ENCODE results near the gene ATP2C2. TPM values are rescaled to one million over a fixed set of nuclear protein-coding genes. Genes with fewer than 3 reads are reported as not detected.

ATP2C2 gene
- total RNA-seq, 1 donor from 2014 or later, result 17.9 TPM

DNA sequence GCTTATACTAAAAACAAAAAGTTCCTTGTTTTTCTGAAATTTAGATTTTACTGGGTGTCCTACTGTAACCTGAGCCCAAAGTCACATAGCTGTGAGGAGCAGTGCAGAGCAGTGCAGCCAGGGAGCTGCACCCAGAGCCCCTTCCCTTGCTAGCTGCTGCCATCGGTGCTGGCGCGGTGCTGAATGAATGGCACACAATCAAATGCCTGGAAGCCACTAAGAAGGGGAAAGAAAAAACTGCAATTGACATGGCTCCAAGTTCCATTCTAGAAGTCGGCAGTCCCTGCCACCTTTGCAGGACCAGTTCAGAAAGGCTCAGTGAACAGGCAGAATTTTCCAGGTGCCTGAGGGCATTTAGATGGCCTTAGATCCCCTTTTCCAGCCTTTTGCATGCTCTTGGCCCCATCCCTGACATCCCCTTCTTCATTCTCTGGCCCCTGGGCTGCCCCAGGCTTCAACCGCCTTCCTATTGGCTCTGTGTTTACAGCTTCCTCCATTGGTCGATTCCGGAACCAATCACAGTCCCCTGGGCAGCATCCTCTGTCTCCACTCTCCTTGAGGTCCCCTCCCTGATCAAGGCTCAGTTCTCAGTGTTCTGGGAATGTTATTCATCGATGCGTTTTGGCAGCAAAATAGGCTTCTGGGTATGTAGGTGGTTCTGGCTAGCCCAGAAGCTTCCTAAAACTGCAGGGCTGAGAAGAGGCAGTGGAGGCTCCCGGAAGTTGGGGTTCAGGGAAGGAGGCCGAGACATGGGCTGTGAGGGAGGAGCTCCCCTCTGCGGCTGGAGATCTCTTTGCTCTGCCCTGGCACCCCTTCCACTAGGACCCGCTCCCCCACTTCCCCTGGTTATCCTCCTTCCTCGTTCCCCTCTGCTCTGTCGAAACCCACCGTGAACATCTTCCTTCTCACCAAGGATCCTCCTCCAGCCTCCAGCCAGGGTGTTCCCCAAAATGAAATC lies 37.9 kb downstream of the ATP2C2 start:
- DNase-seq (ENCODE audit: low read depth), result no peak
- TF ChIP-seq, protein P1, sequence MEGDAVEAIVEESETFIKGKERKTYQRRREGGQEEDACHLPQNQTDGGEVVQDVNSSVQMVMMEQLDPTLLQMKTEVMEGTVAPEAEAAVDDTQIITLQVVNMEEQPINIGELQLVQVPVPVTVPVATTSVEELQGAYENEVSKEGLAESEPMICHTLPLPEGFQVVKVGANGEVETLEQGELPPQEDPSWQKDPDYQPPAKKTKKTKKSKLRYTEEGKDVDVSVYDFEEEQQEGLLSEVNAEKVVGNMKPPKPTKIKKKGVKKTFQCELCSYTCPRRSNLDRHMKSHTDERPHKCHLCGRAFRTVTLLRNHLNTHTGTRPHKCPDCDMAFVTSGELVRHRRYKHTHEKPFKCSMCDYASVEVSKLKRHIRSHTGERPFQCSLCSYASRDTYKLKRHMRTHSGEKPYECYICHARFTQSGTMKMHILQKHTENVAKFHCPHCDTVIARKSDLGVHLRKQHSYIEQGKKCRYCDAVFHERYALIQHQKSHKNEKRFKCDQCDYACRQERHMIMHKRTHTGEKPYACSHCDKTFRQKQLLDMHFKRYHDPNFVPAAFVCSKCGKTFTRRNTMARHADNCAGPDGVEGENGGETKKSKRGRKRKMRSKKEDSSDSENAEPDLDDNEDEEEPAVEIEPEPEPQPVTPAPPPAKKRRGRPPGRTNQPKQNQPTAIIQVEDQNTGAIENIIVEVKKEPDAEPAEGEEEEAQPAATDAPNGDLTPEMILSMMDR (IDR thresholded peaks at IDR 0.05; ENCODE audit: insufficient read depth, low read length, poor library complexity, severe bottlenecking), result no peak
- no peak overlapping the region for H3K4me3 ChIP-seq (ENCODE audit: low read depth, low read length)
- peaks cover 17% of the 10 kb centered on the region for H3K27me3 ChIP-seq (ENCODE audit: control insufficient read depth, insufficient read depth, low read length)
- no peaks in the 10 kb centered on the region for H3K36me3 ChIP-seq (ENCODE audit: control insufficient read depth, insufficient read depth, low read length)

DNA sequence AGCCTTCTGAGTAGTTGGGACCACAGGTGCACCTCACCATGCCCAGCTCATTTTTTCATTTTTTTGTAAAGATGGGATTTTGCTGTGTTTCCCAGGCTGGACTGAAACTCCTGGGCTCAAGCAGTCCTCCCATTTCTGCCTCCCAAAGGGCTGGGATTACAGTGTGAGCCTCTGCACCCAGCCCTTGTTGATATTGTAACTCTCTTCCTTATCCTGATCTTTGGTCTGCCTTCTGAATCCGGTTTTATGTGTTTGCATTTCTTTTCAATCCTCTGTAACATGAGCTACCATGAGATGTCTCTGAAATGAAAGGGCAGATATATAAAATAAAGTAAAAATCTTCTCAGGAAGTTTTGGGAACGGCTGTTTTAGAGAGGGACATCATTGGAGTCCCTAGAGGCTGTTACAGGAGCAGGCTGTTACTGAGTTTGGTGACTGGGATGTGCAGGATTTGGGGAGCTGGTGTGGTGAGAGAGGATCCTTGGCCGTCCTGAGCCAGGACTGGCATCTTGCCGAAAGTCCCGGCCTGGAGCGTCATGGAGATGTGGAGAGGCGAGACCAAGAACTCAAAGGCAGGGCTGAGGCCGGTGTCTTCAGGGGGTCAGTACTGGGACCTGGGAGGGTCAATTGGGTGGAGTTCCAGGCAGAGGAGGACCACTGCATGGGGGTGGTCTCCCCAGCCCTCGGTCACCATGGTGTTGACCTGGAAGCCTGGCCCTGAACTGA lies 39.4 kb downstream of the ATP2C2 start:
- Histone ChIP-seq H3K36me3 (ENCODE audit: control insufficient read depth, insufficient read depth, low read length) (no peaks in the 10 kb centered on the region), H3K4me3 (ENCODE audit: low read depth, low read length) (no peak overlapping the region), H3K27me3 (ENCODE audit: control insufficient read depth, insufficient read depth, low read length) (peaks cover 17% of the 10 kb centered on the region)
- TF ChIP-seq, protein P1 (IDR thresholded peaks at IDR 0.05; ENCODE audit: insufficient read depth, low read length, poor library complexity, severe bottlenecking), result no peak
- no peak for DNase-seq (ENCODE audit: low read depth)

DNA sequence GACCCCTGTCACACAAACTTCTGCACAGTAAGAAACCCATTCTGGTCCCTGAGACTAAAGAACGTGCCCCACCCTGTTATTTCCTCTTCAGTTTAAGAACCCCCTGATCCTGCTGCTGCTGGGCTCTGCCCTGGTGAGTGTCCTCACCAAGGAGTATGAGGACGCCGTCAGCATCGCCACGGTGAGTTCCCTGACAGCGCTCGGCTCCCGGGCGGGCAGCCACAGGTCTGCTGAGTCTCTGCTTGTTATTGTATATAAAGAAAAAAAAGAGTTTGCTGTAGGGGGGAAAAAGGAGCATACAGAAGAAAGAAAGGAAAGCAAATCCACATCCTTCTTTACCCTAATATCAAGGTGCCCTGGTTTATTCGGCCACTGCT lies 40.0 kb downstream of the ATP2C2 start:
- TF ChIP-seq, protein P1 (IDR thresholded peaks at IDR 0.05; ENCODE audit: insufficient read depth, low read length, poor library complexity, severe bottlenecking), result no peak

DNA sequence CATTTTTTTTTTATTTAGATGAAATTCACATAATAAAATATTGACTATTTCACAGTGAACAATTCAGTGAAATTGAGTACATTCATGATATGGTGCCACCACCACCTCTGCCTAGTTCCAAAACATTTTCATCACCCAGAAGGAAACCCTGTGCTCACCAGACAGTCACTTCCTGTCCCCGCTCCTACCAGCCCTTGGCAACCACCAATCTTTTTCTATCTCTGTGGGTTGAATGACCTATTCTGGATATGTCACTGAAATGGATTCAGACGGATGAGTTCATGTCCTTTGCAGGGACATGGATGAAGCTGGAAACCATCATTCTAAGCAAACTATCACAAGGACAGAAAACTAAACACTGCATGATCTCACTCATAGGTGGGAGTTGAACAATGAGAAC lies 40.5 kb downstream of the ATP2C2 start:
- DNase-seq (ENCODE audit: low read depth), result no peak
- Histone ChIP-seq H3K36me3 (ENCODE audit: control insufficient read depth, insufficient read depth, low read length) (no peaks in the 10 kb centered on the region), H3K4me3 (ENCODE audit: low read depth, low read length) (no peak overlapping the region), H3K27me3 (ENCODE audit: control insufficient read depth, insufficient read depth, low read length) (peaks cover 17% of the 10 kb centered on the region)
- TF ChIP-seq, protein P1 (IDR thresholded peaks at IDR 0.05; ENCODE audit: insufficient read depth, low read length, poor library complexity, severe bottlenecking), result no peak

More for the DNA sequence above, 40.0 kb downstream of the ATP2C2 start:
- Histone ChIP-seq H3K36me3 (ENCODE audit: control insufficient read depth, insufficient read depth, low read length) (no peaks in the 10 kb centered on the region), H3K4me3 (ENCODE audit: low read depth, low read length) (no peak overlapping the region), H3K27me3 (ENCODE audit: control insufficient read depth, insufficient read depth, low read length) (peaks cover 17% of the 10 kb centered on the region)
- no peak for DNase-seq (ENCODE audit: low read depth)

DNA sequence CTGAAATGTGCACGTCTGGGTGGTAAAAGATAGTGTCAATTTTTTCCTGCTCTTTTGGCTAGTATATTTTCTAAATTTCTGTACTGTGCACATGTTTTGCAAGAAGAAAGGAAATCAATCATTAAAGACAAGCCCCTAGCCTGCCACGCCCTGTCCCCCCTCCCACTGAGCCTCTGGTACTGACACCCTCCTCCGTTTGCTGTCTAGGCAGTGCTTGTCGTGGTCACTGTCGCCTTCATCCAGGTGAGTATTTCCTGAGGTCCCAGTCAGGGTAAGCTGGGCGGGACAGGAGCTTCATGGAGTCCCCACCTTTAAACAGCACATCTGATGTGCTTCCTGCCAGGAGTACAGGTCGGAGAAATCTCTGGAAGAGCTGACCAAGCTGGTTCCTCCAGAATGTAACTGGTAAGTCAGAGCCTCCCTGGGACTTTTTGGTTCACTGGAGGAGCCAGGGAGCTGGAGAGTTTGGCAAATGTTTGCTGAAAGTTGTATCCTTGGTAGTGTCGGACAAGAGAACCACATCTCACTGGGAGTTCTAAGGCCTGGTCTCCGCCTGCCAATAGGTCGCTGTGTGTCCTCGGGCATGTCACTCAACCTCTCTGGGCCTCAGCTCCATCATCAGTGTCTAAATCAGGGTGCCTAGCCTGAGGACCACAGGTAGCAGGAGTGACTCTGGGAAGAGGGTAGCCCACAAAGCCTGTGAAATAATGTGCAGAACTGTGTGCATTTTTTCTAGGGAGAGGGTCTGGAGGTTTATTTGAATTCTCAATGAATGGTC lies 42.2 kb downstream of the ATP2C2 start:
- Histone ChIP-seq H3K36me3 (ENCODE audit: control insufficient read depth, insufficient read depth, low read length) (no peaks in the 10 kb centered on the region), H3K4me3 (ENCODE audit: low read depth, low read length) (no peak overlapping the region), H3K27me3 (ENCODE audit: control insufficient read depth, insufficient read depth, low read length) (peaks cover 18% of the 10 kb centered on the region)
- TF ChIP-seq, protein P1 (IDR thresholded peaks at IDR 0.05; ENCODE audit: insufficient read depth, low read length, poor library complexity, severe bottlenecking), result no peak
- DNase-seq (ENCODE audit: low read depth), result no peak

Measured in kidney epithelial cell (primary cell).